BLaER1 treated with 17β-estradiol and CSF1 and Interleukin-3, amounts not matched to agents 10 nM and 100 nM (cell line): Measurements from ENCODE around the gene INPP5A.

Experiments
- H3K27ac ChIP-seq, 11 experiments: shearing (Covaris generic); formaldehyde crosslinking; 2 replicates each; pipeline ENCODE4 v1.8.1; 2022
- H3K27me3 ChIP-seq, 11 experiments: shearing (Covaris generic); formaldehyde crosslinking; 2 replicates each; pipeline ENCODE4 v1.8.1; 2022
- H3K36me3 ChIP-seq, 11 experiments: shearing (Covaris generic); formaldehyde crosslinking; 2 replicates each; pipeline ENCODE4 v1.8.1; 2022
- H3K4me1 ChIP-seq, 10 experiments: shearing (Covaris generic); formaldehyde crosslinking; 2 replicates each; pipeline ENCODE4 v1.8.1; 2022
- H3K4me2 ChIP-seq, 11 experiments: shearing (Covaris generic); formaldehyde crosslinking; 2 replicates each; pipeline ENCODE4 v1.8.1; 2022
- H3K4me3 ChIP-seq, 10 experiments: shearing (Covaris generic); formaldehyde crosslinking; 2 replicates each; pipeline ENCODE4 v1.8.1; 2022
- H3K9ac ChIP-seq, 11 experiments: shearing (Covaris generic); formaldehyde crosslinking; 2 replicates each; pipeline ENCODE4 v1.8.1; 2022
- H3K9me3 ChIP-seq, 11 experiments: shearing (Covaris generic); formaldehyde crosslinking; replicated peaks in 1 of 11; 2 replicates each; pipeline ENCODE4 v1.8.1; 2022
- H4K20me1 ChIP-seq, 11 experiments: shearing (Covaris generic); formaldehyde crosslinking; 2 replicates each; pipeline ENCODE4 v1.8.1; 2022
- Cebpa-rat ChIP-seq, 11 experiments: shearing (Covaris generic); IDR thresholded peaks; 2 replicates each; pipeline ENCODE4 v1.8.1; 2022

The INPP5A gene

GRCh38 chr10:132611986-132612385 is 74.4 kb downstream of the INPP5A start:
- H3K9ac ChIP-seq: no peak overlapping the region
- H3K9me3 ChIP-seq: peaks cover 0 to 4% (median 0%) of the 10 kb centered on the region in 11 experiments; a peak in 4 of 22 replicates
- peaks cover 10 to 50% (median 36%) of the 10 kb centered on the region in 10 experiments; a peak in 19 of 20 replicates for H3K4me1 ChIP-seq
- peaks cover 19 to 100% (median 93%) of the 10 kb centered on the region in 11 experiments; a peak in 20 of 22 replicates for H4K20me1 ChIP-seq
- no peak overlapping the region for H3K4me3 ChIP-seq
- H3K4me2 ChIP-seq: peak overlapping the region in 2 of 11 experiments; percentile 9 to 18; a peak in 1 of 22 replicates
- H3K36me3 ChIP-seq: peaks cover 0 to 54% (median 7%) of the 10 kb centered on the region in 11 experiments; a peak in 15 of 22 replicates
- H3K27me3 ChIP-seq: no peaks in the 10 kb centered on the region; a peak in 1 of 22 replicates
- no peak overlapping the region for H3K27ac ChIP-seq
- TF ChIP-seq Cebpa-rat (IDR thresholded peaks at IDR 0.05): no peak

GRCh38 chr10:132612571-132613504 is 75.3 kb downstream of the INPP5A start:
- peaks cover 10 to 50% (median 34%) of the 10 kb centered on the region in 10 experiments; a peak in 19 of 20 replicates for H3K4me1 ChIP-seq
- H3K27me3 ChIP-seq: no peaks in the 10 kb centered on the region
- peaks cover 7 to 58% (median 15%) of the 10 kb centered on the region in 11 experiments; a peak in 17 of 22 replicates for H3K36me3 ChIP-seq
- H4K20me1 ChIP-seq: peaks cover 10 to 100% (median 92%) of the 10 kb centered on the region in 11 experiments; a peak in 20 of 22 replicates
- H3K27ac ChIP-seq: no peak overlapping the region
- H3K9ac ChIP-seq: no peak overlapping the region
- no peak overlapping the region for H3K4me3 ChIP-seq
- TF ChIP-seq Cebpa-rat (IDR thresholded peaks at IDR 0.05): no peak
- no peak overlapping the region for H3K4me2 ChIP-seq
- peaks cover 0 to 12% (median 0%) of the 10 kb centered on the region in 11 experiments; a peak in 7 of 22 replicates for H3K9me3 ChIP-seq

GRCh38 chr10:132613566-132614348 is 76.2 kb downstream of the INPP5A start:
- peaks cover 7 to 19% (median 8%) of the 10 kb centered on the region in 11 experiments for H3K9me3 ChIP-seq
- no peak overlapping the region for H3K9ac ChIP-seq
- H3K27me3 ChIP-seq: no peaks in the 10 kb centered on the region
- TF ChIP-seq Cebpa-rat (IDR thresholded peaks at IDR 0.05): no peak
- peaks cover 1 to 93% (median 83%) of the 10 kb centered on the region in 11 experiments; a peak in 20 of 22 replicates for H4K20me1 ChIP-seq
- peaks cover 10 to 50% (median 33%) of the 10 kb centered on the region in 10 experiments; a peak in 19 of 20 replicates for H3K4me1 ChIP-seq
- no peak overlapping the region for H3K27ac ChIP-seq
- H3K36me3 ChIP-seq: peaks cover 12 to 57% (median 23%) of the 10 kb centered on the region in 11 experiments; a peak in 21 of 22 replicates
- no peak overlapping the region for H3K4me3 ChIP-seq
- H3K4me2 ChIP-seq: peak overlapping the region in 1 of 11 experiments; percentile 74; a peak in 1 of 22 replicates

GRCh38 chr10:132614431-132615340 is 77.1 kb downstream of the INPP5A start:
- Histone ChIP-seq H3K4me3 (no peak overlapping the region), H3K9ac (no peak overlapping the region; a peak in 2 of 22 replicates), H3K36me3 (peaks cover 21 to 61% (median 30%) of the 10 kb centered on the region in 11 experiments; a peak in 21 of 22 replicates), H4K20me1 (peaks cover 0 to 84% (median 74%) of the 10 kb centered on the region in 11 experiments; a peak in 20 of 22 replicates), H3K4me1 (peaks cover 10 to 50% (median 33%) of the 10 kb centered on the region in 10 experiments; a peak in 19 of 20 replicates), H3K27ac (0 out of 22 replicates have a peak overlapping the region, but pooled peaks of 2 of the 11 experiments have one; percentile 4 to 19), H3K27me3 (no peaks in the 10 kb centered on the region), H3K4me2 (peak overlapping the region; percentile 4 to 75 (median 60); a peak in 19 of 22 replicates), H3K9me3 (peaks cover 16 to 29% (median 17%) of the 10 kb centered on the region in 11 experiments)
- TF ChIP-seq Cebpa-rat (IDR thresholded peaks at IDR 0.05): no peak

- Histone ChIP-seq H3K4me1 (peaks cover 10 to 43% (median 33%) of the 10 kb centered on the region in 10 experiments; a peak in 19 of 20 replicates), H3K4me3 (no peak overlapping the region), H3K9ac (no peak overlapping the region; a peak in 2 of 22 replicates), H4K20me1 (peaks cover 0 to 75% (median 65%) of the 10 kb centered on the region in 11 experiments; a peak in 20 of 22 replicates), H3K36me3 (peaks cover 25 to 62% (median 38%) of the 10 kb centered on the region in 11 experiments; a peak in 21 of 22 replicates), H3K27ac (peak overlapping the region in 2 of 11 experiments; percentile 3 to 4; a peak in 3 of 22 replicates), H3K27me3 (no peaks in the 10 kb centered on the region), H3K4me2 (peak overlapping the region; percentile 4 to 75 (median 60); a peak in 19 of 22 replicates), H3K9me3 (peaks cover 25 to 37% (median 26%) of the 10 kb centered on the region in 11 experiments)
- no peak for TF ChIP-seq Cebpa-rat (IDR thresholded peaks at IDR 0.05)
Observed at GRCh38 chr10:132615341-132616169, 78.0 kb downstream of the INPP5A start.

GRCh38 chr10:132616170-132616995 is 78.8 kb downstream of the INPP5A start:
- H4K20me1 ChIP-seq: peaks cover 0 to 67% (median 58%) of the 10 kb centered on the region in 11 experiments; a peak in 20 of 22 replicates
- H3K4me1 ChIP-seq: peaks cover 10 to 43% (median 33%) of the 10 kb centered on the region in 10 experiments; a peak in 19 of 20 replicates
- no peak overlapping the region; a peak in 1 of 22 replicates for H3K9ac ChIP-seq
- peaks cover 25 to 70% (median 47%) of the 10 kb centered on the region in 11 experiments for H3K36me3 ChIP-seq
- no peak overlapping the region for H3K27ac ChIP-seq
- H3K9me3 ChIP-seq: peaks cover 33 to 46% (median 34%) of the 10 kb centered on the region in 11 experiments
- no peak for TF ChIP-seq Cebpa-rat (IDR thresholded peaks at IDR 0.05)
- H3K4me2 ChIP-seq: peak overlapping the region in 8 of 11 experiments; percentile 47 to 75 (median 68); a peak in 15 of 22 replicates
- H3K27me3 ChIP-seq: no peaks in the 10 kb centered on the region
- H3K4me3 ChIP-seq: no peak overlapping the region
